Activated CD4-positive, alpha-beta memory T cell treated with anti-CD3 and anti-CD28 coated beads, Interleukin-2, amount 10 ng/mL, durations not matched to agents 7 days and 5 days (primary cell): Measurements from ENCODE around the gene TAF1C. TPM values are rescaled to one million over a fixed set of nuclear protein-coding genes. Genes with fewer than 3 reads are reported as not detected.
A peak's percentile ranks its signal among the peaks of the same experiment; 100 is the strongest.

Source experiments
- CTCF ChIA-PET: fragments of 350-600 bp; sonication (Branson Sonifier 250); formaldehyde crosslinking; loops from one replicate; lab custom pipeline; 2021; ENCODE audit warnings: antibody characterized with exemption, inconsistent platforms; lab: Charles Lee
- POLR2A ChIA-PET: fragments of 350-600 bp; sonication (Branson Sonifier 250); formaldehyde crosslinking; loops from one replicate; lab custom pipeline; 2021; ENCODE audit warnings: antibody characterized with exemption; lab: Charles Lee
- DNase-seq: peaks from one replicate; pipeline ENCODE4 v3.0.0-alpha.2; 2020
- H3K27ac Mint-ChIP-seq: one replicate; pipeline ENCODE4 v1.8.0; 2021; ENCODE audit warnings: mild to moderate bottlenecking, mixed read lengths
- H3K27me3 Mint-ChIP-seq: one replicate; pipeline ENCODE4 v1.8.0; 2021; ENCODE audit warnings: mixed read lengths
- H3K36me3 Mint-ChIP-seq: one replicate; pipeline ENCODE4 v1.8.0; 2021; ENCODE audit warnings: low read depth, mixed read lengths
- H3K4me1 Mint-ChIP-seq: one replicate; pipeline ENCODE4 v1.8.0; 2021; ENCODE audit warnings: mixed read lengths
- H3K4me3 Mint-ChIP-seq: one replicate; pipeline ENCODE4 v1.8.0; 2021; ENCODE audit warnings: mild to moderate bottlenecking, mixed read lengths
- H3K9me3 Mint-ChIP-seq: one replicate; pipeline ENCODE4 v1.8.0; 2021; ENCODE audit warnings: mixed read lengths
- total RNA-seq, 2 experiments: library from RNA; stranded (reverse); gene quantifications; one replicate each; pipeline ENCODE4 v1.2.3, GENCODE V29; 2021

TAF1C gene
- total RNA-seq, 2 experiments from 2014 or later, result 47.2 to 51.9 TPM

DNA sequence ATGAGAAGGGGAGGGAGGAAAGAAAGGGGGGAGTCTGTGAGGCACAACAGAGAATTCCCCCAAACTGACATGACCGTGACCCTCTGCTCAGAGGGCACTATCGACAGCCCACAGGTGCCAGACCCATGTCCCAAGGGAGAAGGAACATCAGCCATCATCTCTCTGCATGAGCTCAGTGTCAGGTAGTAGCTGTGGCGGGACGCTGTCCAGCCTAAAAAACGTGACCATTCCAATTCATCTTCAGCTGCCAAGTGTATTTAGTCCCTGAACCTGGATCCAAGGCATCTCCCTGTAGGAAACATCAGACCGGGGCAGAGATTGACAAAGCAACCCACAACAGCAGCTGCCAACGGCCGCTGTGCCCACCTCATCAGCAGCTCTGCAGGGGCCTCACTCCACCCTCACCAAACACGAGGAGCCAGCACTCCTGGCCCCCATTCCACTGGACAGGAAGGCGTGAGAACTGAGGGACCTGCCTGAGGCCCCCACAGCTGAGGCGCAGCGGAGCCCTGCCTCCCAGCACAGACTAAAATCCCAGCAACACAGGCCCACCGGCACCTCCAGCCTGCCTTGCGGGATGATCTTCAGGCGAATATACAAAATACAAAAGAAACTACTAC, 8.6 kb downstream of the TAF1C start:
- no peak for DNase-seq
- H3K27ac Mint-ChIP-seq, result peak overlapping the region; percentile 32
- no peak overlapping the region for H3K4me3 Mint-ChIP-seq
- H3K4me1 Mint-ChIP-seq, result peaks cover 2% of the 10 kb centered on the region
- ChIA-PET POLR2A (interaction anchor here (1.7 kb wide), 1 partner anchor 93 kb away, joined by 4 read pairs; no protein-coding TSS in a partner anchor), CTCF (interaction anchor here (1.3 to 1.8 kb wide), 2 partner anchors 9 to 94 kb away, joined by 4 to 7 read pairs; partner anchors contain the start of gene TAF1C)
- H3K27me3 Mint-ChIP-seq, result peaks cover 9% of the 10 kb centered on the region
- H3K36me3 Mint-ChIP-seq, result peaks cover 12% of the 10 kb centered on the region
- H3K9me3 Mint-ChIP-seq, result no peaks in the 10 kb centered on the region

DNA sequence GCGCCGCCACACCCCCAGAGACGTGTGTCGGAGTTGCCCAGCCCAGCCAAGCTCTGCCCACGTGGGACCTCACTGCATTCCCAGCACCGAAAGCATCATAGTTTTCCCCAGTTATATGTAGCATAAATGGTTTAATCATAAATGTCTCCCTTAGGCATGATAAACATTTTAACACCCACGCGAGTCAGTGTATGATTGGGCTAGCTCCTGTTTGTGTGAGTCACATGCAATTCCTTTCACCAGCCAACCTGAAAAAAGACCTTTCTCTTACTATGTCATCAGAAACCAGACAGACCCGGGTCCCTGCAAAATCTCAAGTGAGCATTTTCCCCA, 9.2 kb downstream of the TAF1C start:
- peaks cover 2% of the 10 kb centered on the region for H3K4me1 Mint-ChIP-seq
- H3K27me3 Mint-ChIP-seq, result peaks cover 11% of the 10 kb centered on the region
- H3K27ac Mint-ChIP-seq, result peak overlapping the region; percentile 32
- DNase-seq, result no peak
- ChIA-PET POLR2A (interaction anchor here (1.7 kb wide), 1 partner anchor 92 kb away, joined by 4 read pairs; no protein-coding TSS in a partner anchor), CTCF (interaction anchor here (1.1 to 1.8 kb wide), 3 partner anchors 9 to 114 kb away, joined by 3 to 7 read pairs (median 4); partner anchors contain the start of gene TAF1C)
- no peaks in the 10 kb centered on the region for H3K9me3 Mint-ChIP-seq
- no peak overlapping the region for H3K4me3 Mint-ChIP-seq
- peaks cover 9% of the 10 kb centered on the region for H3K36me3 Mint-ChIP-seq

DNA sequence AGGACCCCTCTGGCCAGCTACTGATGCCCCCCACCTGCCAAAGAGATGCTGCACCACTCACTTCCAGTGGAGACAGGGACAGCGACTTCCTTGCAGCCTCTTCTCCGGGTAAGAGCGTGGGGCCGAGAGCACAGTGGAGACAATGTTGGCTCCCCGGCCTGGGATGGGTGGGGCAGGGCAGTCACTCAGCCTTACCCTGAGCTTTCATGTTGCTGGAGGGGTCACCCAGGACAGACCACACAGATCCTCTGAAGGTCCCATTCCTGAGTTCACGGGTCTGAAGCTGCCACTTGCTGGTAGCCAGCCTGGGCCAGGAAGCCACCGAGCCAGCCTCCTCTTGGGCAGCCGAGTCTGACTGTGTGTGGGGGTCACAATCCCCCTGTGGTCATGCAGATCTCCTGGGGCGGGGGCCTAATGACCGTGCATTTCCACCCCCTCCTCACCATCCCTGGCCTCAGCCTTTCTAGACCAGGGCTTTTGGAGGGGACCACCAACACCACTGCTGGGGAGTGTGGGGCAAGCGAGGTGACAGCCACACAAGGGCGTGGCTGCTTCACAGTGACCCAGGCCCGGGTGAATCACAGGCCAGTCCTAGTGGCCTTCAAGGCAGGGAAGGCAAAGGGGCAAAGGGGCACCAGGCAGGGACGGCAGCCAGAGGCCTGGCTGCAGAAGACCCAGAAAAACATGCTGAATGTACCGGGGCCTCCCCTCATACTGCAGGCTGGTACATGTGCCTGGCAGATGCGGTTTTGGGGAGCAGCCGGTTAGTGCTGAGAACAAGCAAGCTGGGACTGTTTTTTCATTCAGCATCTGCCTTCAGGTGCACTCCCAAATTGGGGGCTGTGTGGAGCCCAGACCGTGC, 10.4 kb downstream of the TAF1C start:
- no peak overlapping the region for H3K27ac Mint-ChIP-seq
- peaks cover 5% of the 10 kb centered on the region for H3K36me3 Mint-ChIP-seq
- CTCF ChIA-PET, result interaction anchor here (0.9 to 4.4 kb wide), 10 partner anchors 10 to 220 kb away, joined by 3 to 49 read pairs (median 5); partner anchors contain the start of genes MBTPS1 and TAF1C
- peaks cover 11% of the 10 kb centered on the region for H3K27me3 Mint-ChIP-seq
- DNase-seq, result no peak
- no peak overlapping the region for H3K4me3 Mint-ChIP-seq
- peaks cover 2% of the 10 kb centered on the region for H3K4me1 Mint-ChIP-seq
- no peaks in the 10 kb centered on the region for H3K9me3 Mint-ChIP-seq
- POLR2A ChIA-PET, result interaction anchor here (1.2 to 2.0 kb wide), 4 partner anchors 11 to 92 kb away, joined by 3 to 6 read pairs (median 4); partner anchors contain the start of genes DNAAF1, HSDL1 and TAF1C

DNA sequence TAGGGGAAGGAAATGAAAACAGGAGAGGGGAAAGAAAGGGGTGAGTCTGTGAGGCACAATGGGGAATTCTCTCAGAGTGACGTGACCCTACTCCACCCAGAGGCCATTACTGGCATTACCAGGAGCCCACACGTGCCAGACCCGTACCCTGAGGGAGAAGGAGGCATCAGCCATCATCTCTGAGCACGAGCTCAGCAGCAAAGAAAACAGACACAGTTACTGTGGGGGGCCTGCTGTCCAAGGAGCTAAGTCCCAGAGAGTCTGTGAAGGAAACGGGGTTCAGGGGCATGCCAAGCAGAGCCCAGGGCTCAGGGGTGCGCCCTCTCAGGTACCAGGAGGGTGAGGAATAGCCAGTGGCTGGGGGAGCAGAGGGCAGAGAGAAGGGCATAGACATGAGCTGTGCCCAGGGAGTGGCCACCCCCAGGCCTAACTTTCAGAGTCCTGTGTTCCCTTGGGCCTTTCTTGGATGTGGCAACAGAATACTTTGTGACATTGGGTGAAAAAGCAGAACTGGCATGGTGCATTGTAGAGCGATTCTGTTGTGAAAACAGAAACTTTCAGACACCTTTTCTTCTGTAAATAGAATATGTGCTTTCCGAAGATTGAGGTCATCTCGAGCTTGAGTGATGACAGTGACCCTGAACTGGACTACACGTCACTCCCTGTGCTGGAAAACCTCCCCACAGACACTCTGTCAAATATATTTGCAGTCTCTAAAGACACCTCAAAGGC, 11.3 kb downstream of the TAF1C start:
- no peaks in the 10 kb centered on the region for H3K9me3 Mint-ChIP-seq
- no peak overlapping the region for H3K4me3 Mint-ChIP-seq
- POLR2A ChIA-PET, result interaction anchor here (1.2 to 2.0 kb wide), 4 partner anchors 11 to 91 kb away, joined by 3 to 6 read pairs (median 4); partner anchors contain the start of genes DNAAF1, HSDL1 and TAF1C

DNA sequence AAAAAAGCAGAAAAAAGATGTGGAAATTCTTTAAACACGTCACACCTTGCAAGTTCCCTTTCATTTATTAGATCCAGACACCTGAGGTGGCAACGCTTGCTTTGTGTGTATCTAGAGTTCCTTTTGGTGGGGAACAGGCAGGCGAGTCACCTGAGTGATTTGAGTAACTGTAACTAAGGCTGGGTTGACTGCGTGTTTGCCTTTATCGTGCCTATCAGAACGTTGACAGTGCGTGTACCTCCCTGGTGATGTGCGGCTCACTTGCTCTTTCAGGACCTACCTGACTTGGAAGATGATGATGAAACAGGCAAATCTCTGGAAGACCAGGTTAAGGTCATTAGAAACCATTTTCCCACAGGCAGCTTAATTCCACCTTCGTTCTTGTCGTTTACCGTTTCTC, 12.5 kb downstream of the TAF1C start:
- CTCF ChIA-PET, result interaction anchor here (1.0 to 4.4 kb wide), 8 partner anchors 8 to 113 kb away, joined by 3 to 49 read pairs (median 6); partner anchors contain the start of gene TAF1C
- Mint-ChIP-seq H3K27me3 (peaks cover 17% of the 10 kb centered on the region), H3K4me1 (peaks cover 2% of the 10 kb centered on the region), H3K36me3 (peaks cover 5% of the 10 kb centered on the region), H3K4me3 (no peak overlapping the region), H3K9me3 (no peaks in the 10 kb centered on the region), H3K27ac (no peak overlapping the region)
- POLR2A ChIA-PET, result interaction anchor here (2.0 kb wide), 1 partner anchor 90 kb away, joined by 5 read pairs; no protein-coding TSS in a partner anchor
- no peak for DNase-seq

More for the DNA sequence above, 11.3 kb downstream of the TAF1C start:
- peak; percentile 68 for DNase-seq
- CTCF ChIA-PET, result interaction anchor here (0.9 to 4.4 kb wide), 12 partner anchors 9 to 219 kb away, joined by 3 to 49 read pairs (median 4); partner anchors contain the start of genes MBTPS1 and TAF1C
- Mint-ChIP-seq H3K27ac (no peak overlapping the region), H3K27me3 (peaks cover 11% of the 10 kb centered on the region), H3K36me3 (peaks cover 5% of the 10 kb centered on the region), H3K4me1 (peaks cover 2% of the 10 kb centered on the region)

DNA sequence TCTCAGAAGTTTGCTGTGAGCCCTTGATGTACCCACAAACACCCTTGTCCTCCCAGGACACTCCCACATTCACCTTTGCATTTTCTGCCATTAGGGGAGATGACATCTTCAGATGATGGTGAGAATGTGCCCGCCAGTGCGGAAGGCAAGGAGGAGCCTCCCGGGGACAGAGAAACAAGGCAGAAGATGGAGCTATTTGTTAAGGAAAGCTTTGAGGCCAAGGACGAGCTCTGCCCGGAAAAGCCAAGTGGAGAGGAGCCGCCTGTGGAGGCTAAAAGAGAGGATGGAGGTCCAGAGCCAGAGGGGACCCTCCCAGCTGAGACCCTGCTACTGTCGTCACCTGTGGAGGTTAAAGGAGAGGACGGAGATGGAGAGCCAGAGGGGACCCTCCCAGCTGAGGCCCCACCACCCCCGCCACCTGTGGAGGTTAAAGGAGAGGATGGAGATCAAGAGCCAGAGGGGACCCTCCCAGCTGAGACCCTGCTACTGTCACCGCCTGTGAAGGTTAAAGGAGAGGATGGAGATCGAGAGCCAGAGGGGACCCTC, 17.0 kb downstream of the TAF1C start:
- DNase-seq, result no peak
- peaks cover 5% of the 10 kb centered on the region for H3K4me1 Mint-ChIP-seq
- H3K27ac Mint-ChIP-seq, result no peak overlapping the region
- H3K4me3 Mint-ChIP-seq, result no peak overlapping the region
- CTCF ChIA-PET, result interaction anchor here (0.6 to 2.3 kb wide), 4 partner anchors 17 to 85 kb away, joined by 4 to 13 read pairs (median 5); partner anchors contain the start of genes MBTPS1 and TAF1C
- H3K27me3 Mint-ChIP-seq, result peaks cover 27% of the 10 kb centered on the region
- POLR2A ChIA-PET, result no interaction called here
- no peaks in the 10 kb centered on the region for H3K9me3 Mint-ChIP-seq
- H3K36me3 Mint-ChIP-seq, result no peaks in the 10 kb centered on the region

DNA sequence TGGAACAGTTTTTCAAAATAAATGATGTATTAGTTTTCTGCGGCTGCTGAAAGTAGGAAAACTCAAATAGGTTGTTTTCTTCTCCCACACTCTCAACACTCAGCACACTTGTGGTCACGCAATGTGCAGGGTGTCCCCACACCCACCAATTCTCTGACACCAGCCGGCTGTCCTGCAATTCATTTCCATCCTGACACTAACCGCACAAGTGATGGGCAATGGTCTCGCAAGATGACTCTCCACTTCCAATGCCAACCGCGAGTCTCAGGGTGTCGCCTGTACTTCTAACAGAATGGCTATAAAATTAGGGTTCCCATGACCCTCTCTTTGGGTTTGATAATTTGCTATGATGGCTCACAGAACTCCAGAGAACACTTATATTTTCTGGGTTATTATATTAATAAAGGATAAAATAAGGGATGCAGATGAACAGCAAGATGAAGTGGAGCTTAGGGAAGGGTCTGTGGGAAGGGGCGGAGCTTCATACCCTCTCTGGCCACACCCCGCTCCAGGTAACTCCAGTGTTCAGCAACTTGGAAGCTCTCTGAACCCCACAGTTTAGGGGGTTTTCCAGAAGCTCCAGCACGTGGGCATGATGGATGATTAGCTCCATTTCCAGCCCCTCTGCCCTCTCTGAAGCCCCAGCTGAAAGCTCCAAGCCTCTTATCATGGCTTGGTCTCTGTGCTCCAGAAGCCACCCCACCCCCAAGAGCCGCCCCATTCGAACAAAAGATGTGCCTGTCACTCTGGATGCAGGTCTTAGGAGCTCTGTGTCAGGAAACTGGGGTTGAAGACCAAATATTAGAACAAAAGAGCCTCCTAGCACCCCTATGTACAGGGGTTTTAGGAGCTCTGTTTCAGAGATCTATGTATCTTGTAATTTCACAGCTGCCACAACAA, 19.8 kb downstream of the TAF1C start:
- no peak for DNase-seq
- POLR2A ChIA-PET, result interaction anchor here (1.4 to 1.8 kb wide), 2 partner anchors 20 to 50 kb away, joined by 4 read pairs; partner anchors contain the start of genes MBTPS1 and TAF1C
- no peak overlapping the region for H3K4me3 Mint-ChIP-seq
- H3K4me1 Mint-ChIP-seq, result peaks cover 5% of the 10 kb centered on the region
- no peak overlapping the region for H3K27ac Mint-ChIP-seq
- H3K27me3 Mint-ChIP-seq, result peaks cover 34% of the 10 kb centered on the region
- no peaks in the 10 kb centered on the region for H3K36me3 Mint-ChIP-seq
- H3K9me3 Mint-ChIP-seq, result no peaks in the 10 kb centered on the region
- CTCF ChIA-PET, result interaction anchor here (1.0 to 1.8 kb wide), 5 partner anchors 8 to 210 kb away, joined by 3 to 9 read pairs (median 4); partner anchors contain the start of gene TAF1C

DNA sequence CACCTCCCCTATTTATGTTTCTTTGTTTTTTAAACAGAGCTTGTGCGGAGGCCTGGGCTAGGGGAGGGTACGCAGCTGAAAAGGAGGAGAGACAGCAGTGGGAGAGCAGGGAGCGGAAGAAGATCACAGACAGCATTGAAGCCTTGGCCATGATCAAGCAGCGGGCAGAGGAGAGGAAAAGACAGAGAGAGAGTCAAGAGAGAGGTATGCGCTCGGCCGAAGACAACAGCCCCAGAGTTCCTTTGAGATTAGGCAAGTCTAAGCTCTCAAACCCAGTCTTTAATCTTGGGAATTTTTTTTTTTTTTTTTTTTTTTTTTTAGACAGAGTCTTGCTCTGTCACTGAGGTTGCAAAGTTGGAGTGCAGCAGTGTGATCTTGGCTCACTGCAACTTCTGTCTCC, 21.1 kb downstream of the TAF1C start:
- ChIA-PET CTCF (interaction anchor here (1.0 to 1.8 kb wide), 3 partner anchors 9 to 209 kb away, joined by 3 to 6 read pairs (median 4); no protein-coding TSS in a partner anchor), POLR2A (no interaction called here)
- Mint-ChIP-seq H3K4me3 (no peak overlapping the region), H3K4me1 (peaks cover 5% of the 10 kb centered on the region), H3K27ac (no peak overlapping the region), H3K9me3 (no peaks in the 10 kb centered on the region), H3K36me3 (no peaks in the 10 kb centered on the region), H3K27me3 (peaks cover 40% of the 10 kb centered on the region)
- no peak for DNase-seq

DNA sequence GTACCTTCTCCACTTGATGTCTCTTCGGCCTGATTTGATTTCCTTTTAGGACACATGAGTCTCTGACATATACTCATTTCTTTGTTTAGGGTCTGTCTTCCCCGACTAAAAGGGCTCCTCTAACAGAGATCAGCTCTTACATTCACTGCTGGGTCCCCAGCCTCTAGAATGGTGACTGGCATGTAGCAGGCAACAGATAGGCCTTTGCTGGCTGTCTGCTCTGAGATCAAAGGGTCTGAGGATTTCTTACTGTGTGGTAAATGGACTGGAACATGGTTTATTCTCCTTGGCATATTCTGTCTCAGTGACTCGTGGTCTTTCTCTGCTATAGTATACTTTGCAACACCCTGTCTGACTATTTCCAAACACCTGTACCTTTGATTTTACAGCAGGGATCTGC, 25.1 kb downstream of the TAF1C start:
- H3K4me1 Mint-ChIP-seq, result peaks cover 4% of the 10 kb centered on the region
- no peaks in the 10 kb centered on the region for H3K9me3 Mint-ChIP-seq
- no peak overlapping the region for H3K4me3 Mint-ChIP-seq
- H3K27me3 Mint-ChIP-seq, result peaks cover 51% of the 10 kb centered on the region
- POLR2A ChIA-PET, result no interaction called here
- CTCF ChIA-PET, result no interaction called here
- DNase-seq, result no peak
- no peaks in the 10 kb centered on the region for H3K36me3 Mint-ChIP-seq
- H3K27ac Mint-ChIP-seq, result no peak overlapping the region

DNA sequence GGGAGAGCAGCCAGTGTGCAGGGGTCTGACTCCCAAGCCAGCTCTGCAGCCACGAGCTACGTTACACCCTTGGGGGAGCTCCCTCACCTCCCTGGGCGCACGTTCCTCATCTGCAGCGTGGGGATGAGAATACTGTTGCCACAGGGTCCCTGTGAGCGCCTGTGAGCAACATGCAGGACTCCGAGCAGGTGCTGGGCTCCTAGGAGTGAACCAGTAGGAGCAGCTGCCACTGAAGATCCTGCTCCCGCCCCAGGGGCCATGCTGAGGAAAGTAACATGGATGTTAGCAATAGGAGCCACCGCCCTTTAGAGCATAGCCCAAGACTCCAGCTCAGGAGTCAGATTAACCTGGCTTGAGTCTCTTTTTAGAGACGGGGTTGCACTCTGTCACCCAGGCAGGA, 25.8 kb downstream of the TAF1C start:
- CTCF ChIA-PET, result interaction anchor here (0.7 to 1.0 kb wide), 2 partner anchors 26 to 652 kb away, joined by 3 to 4 read pairs; partner anchors contain the start of gene TAF1C
- DNase-seq, result no peak
- Mint-ChIP-seq H3K4me3 (no peak overlapping the region), H3K9me3 (no peaks in the 10 kb centered on the region), H3K4me1 (peaks cover 3% of the 10 kb centered on the region), H3K36me3 (no peaks in the 10 kb centered on the region), H3K27ac (no peak overlapping the region), H3K27me3 (peaks cover 51% of the 10 kb centered on the region)
- POLR2A ChIA-PET, result no interaction called here

DNA sequence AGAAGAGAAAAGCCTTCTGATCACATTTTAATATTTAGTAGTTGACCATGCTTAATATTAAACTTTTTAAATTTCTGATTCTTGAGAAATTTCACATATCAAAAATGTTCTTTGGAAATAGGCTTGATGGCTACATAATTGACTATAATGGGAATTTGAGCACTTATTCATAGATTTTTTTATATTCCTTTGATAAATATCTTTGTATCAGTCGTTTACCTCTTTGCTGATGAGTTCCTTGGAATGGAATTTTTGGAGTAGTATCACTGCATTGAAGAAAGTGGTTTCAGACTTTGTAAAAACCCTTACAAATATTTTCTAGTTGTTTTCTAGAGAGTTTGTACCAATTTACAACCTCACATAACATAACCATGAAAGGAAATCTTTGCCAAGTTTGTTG, 27.1 kb downstream of the TAF1C start:
- no peaks in the 10 kb centered on the region for H3K9me3 Mint-ChIP-seq
- POLR2A ChIA-PET, result no interaction called here
- CTCF ChIA-PET, result interaction anchor here (1.0 kb wide), 1 partner anchor 27 kb away, joined by 4 read pairs; the partner anchor contains the start of gene TAF1C

More for the DNA sequence above, 27.1 kb downstream of the TAF1C start:
- no peak overlapping the region for H3K27ac Mint-ChIP-seq
- no peaks in the 10 kb centered on the region for H3K4me1 Mint-ChIP-seq
- DNase-seq, result no peak
- H3K4me3 Mint-ChIP-seq, result no peak overlapping the region
- H3K36me3 Mint-ChIP-seq, result no peaks in the 10 kb centered on the region
- peaks cover 52% of the 10 kb centered on the region for H3K27me3 Mint-ChIP-seq
